GM18520 (cell line): ENCODE measurements around the gene SYNE1.
"Not testable (repeated sequence)": the region's sequence is repeated elsewhere in the genome, so short reads cannot be mapped to it uniquely, and the experiment has no call there.

Experiments
- ATAC-seq: cut with Tn5 transposase; IDR thresholded peaks from one replicate; pipeline ENCODE4 v1.9.1; 2021; ENCODE audit not compliant: unreplicated experiment

The SYNE1 gene

DNA sequence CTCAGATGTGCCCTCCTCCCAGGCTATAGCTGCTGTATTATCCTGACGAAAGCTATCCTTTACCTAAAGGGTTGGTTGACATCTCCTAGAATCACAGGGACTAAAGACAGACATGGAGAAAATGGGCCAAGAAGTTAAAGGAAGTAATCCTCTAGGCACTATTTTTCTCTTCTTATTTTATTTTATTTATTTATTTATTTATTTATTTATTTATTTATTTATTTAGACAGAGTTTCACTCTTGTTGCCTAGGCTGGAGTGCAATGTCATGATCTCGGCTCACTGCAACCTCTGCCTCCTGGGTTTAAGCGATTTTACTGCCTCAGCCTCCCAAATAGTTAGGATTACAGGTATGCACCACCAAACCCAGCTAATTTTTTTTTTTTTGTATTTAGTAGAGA, 309.0 kb downstream of the SYNE1 start:
- not testable (repeated sequence) for ATAC-seq

DNA sequence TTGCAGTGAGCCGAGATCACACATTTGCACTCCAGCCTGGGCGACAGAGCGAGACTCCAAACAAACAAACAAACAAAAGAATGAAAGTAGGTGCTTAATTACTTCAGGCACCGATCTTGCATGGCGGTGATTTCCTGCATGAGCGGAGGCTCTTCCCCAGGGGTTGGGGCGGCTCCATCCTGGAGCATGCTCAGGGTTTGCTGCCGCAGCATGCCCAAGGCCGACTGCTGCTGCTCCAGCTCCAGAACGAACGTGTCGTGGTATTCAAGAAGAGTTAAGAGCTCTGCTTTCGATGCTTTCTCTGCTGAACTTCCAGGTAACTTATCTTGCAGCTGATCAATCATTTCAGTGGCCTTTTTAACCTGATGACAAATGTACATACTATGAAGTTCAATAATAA, 313.8 kb downstream of the SYNE1 start:
- ATAC-seq, result no peak

DNA sequence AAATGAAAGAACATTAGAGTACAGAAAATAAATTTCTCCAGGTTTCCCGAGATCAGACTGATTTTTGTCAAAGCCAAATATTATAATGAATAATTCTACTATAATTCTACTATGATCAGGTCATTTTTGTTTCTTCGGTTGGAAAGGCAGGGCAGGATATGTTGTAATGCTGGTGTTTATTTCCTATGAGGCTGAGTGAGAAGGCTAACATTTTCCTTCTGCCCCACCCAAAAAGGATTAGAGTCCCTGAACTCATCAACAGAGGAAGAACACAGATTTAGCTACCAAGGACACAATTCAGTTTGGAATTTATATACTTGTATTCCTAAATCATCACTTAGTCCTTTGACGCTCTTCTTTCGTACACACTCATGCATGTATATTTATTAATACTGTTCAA, 318.9 kb downstream of the SYNE1 start:
- no peak for ATAC-seq

DNA sequence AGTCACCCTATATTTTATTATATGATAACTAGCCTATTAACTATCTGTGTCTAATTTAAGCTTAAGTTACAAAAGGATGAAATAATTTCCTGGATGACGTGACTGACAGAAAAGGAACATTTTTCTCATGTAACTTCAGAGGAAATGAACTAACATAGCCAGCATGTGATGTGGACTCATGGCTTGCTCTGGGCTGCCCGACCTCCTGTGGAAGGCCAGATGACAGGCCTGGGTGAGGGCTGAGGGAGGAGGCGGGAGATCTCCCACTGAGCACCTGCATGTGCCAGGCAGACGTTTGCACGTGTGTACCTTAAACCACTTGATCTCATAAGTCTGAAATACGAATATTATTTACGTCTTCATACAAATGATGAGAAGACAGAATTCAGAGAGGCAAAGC, 321.1 kb downstream of the SYNE1 start:
- no peak for ATAC-seq

DNA sequence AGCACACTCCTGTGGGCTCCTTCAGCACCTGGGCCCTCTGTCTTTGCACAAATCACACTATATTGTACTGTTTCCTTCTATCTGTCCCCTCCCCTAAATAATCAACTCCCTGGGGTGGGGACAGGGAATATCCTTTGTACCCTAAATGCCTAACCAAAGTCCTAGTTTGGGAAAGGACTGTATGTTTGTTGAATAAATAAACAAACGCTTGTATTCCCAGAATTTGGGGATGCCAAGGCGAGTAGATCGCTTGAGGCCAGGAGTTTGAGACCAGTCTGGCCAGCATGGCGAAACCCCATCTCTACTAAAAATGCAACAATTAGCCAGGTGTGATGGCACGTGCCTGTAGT, 322.7 kb downstream of the SYNE1 start:
- no peak for ATAC-seq

DNA sequence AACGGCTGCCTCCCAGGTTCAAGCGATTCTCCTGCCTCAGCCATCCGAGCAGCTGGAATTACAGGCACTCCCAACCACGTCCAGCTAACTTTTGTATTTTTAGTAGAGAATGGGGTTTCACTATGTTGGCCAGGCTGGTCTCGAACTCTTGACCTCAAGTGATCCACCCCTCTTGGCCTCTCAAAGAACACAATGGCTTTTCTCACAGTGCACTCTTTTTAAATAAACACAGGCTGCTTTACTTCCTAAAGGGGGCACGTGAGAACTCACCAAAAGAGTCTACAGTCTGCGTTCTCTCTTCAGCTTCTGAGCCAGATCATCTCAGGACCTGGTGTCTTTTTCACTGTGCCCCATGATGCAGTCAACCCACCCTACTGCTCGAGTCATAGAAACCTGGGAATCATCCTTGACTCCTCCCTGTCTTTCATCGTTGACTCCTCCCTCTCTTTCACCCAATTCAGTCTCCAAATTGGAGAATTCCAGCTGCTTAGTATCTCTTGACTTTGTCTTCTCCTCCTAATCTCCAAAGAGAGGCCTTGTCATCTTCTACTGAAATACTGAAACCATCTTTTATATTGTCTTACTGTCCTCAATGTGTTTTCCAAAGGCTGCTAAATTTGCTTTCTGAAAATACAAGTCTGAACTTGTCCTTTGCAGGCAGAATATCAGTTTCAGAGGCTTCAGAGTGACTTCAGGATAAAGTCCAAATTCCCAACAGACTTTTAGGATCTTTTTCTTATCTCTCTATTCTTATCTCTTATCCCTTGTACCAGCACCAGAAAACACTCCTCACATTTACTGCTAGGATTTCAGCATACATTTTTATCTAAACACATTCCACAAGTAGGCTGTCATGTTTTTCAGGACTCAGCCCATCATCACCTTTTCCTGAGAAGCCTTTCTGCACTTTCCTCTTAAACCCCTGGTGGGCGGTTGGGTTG, 323.4 kb downstream of the SYNE1 start:
- ATAC-seq, result no peak

DNA sequence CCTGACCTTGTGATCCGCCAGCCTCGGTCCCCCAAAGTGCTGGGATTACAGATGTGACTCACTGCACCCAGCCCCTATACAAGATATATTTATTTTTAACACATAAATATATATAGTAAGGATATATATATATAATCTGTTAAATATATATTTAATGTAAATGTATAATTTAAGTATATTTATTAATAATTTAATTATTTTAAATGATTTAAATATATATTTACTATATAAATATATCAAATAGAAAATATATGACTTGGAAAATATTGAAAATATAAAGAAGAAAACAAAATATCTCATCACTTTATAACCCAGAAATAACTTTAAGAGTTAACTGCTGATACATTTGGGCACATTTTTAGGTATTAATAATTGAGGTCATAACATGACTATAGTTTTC, 324.7 kb downstream of the SYNE1 start:
- ATAC-seq, result no peak

DNA sequence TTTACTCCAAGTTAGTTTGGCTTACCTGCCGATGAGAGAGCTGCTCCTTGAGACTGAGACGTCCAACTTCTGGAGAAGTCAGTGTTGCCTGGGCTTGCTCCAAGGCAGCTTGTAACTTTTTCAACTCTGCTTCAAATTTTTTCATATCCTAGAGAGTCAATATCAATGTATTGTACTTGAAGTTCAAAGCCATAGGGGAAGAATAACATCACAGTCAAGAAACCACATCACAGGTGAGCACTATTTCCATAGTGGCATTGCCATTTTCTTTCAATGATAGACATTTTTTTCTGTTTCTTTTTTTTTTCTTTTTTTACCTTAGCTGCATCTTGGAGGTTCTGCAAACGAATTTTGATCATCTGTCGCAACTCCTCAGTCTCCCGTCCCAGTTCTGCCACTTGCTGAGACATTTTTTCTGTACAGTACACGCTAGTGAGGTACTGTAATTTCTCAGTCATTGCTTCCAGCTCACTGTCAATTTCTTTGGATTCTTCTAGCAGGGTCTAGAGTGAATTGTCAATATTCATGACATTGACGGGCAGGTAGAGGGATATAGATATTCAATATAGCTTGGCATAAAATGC, 326.7 kb downstream of the SYNE1 start:
- ATAC-seq, result no peak

DNA sequence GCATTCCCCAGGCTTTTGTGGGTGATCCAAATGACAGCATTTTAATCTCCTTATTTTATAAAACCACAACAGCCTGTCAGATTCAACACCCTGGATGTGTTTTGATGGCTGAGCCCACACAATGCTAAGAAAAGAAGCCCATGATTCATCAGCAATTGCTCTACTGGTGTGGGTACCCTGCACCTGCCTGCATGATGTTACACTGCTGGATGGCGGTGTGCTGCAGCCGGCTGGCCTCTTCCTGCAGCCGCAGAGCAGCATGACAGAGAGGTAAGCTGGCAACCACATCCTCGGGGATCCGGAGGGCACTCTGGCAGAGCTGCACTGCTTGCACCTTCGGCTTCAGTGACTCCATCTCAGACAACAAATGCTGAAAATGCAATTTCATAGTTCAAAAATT, 327.5 kb downstream of the SYNE1 start:
- ATAC-seq, result no peak

DNA sequence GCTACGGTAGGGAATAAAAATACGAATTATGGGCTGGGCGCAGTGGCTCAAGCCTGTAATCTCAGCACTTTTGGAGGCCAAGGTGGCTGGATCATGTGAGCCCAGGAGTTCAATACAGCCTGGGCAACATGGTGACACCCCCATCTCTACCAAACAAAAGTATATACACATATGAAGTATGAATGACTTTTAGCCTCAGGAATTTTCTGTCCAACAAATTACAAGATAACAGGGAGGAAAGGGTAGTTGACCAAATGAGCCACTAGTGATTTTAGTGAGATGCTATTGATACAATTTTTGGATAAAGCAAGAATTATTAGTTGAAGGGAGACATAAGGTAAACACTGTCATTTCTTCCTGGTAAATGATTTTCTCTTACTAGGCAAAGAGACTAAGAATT, 328.2 kb downstream of the SYNE1 start:
- ATAC-seq, result no peak

DNA sequence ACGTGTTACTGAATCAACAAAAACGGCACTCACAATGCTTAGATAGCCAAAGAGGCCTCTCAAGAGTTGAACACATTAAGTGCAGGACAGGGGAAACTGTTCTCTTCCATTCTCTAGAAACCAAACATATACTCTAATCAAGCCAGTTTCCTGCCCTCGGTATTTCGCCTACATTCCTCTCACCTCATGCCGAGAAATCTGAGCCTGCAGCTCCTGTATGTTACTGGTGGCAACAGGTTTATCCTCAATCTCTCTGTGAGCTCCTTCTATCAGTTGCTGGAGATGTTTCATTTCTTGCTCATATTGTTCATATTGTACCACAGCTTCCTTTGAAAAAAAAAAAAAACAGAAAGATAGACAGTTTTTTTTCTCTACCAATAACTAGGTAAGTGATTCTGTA, 328.9 kb downstream of the SYNE1 start:
- ATAC-seq, result no peak

DNA sequence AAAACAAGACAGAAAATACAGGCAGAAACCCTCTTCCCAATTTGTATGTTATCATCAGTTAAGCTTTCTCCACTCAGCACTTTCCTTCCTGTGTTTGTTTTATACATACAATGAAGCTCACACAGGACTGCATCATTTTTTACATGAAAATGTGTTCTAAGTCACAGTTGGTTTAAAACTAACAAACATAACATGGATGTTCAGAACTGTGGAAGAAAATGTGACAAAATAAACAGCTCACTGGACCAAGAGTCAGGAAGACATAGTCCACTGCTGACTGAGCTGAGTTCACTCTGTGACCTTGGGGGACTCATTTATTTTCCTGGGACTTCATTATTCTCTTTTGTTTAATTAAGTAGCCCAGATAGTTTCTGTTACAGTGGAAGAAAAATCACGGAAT, 331.5 kb downstream of the SYNE1 start:
- no peak for ATAC-seq

DNA sequence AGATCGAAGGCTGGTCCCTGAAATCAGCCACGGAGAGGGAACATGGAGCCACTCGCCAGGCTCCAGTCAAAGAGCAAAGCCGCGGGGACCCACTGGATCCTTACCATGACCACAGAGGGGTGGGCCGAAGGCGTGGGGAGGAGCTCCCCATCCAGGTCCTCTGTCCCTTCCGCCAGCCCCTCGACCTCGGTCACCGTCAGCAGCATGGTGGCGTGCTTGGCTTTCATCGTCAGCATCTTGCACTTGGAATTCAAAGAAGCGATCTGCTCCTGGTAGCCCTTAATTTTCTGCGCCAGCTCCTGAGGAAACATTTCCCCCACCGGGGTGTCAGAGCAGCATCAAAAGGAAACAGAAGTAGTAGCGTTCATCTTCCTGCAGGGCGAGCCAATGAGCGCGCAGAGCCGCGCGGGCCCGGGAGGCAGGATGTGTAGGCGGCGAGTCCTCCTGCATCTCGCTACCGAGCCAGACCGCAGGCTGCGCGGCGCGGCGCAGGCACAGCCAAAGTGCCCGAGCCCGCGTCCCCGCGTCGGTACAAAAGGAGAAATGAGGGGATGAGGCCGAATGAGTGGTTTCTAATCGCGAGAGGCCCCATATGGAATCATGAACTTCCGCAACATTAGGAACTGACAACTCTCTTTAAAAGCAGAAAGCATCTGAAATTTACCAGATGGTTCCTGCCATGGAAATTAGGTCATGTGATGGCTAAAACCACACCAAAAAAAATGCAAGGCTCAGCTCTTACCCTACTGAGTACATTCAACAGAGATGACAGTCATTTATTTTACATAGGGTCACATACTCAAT, 335.2 kb downstream of the SYNE1 start:
- ATAC-seq, result peak; percentile 77

DNA sequence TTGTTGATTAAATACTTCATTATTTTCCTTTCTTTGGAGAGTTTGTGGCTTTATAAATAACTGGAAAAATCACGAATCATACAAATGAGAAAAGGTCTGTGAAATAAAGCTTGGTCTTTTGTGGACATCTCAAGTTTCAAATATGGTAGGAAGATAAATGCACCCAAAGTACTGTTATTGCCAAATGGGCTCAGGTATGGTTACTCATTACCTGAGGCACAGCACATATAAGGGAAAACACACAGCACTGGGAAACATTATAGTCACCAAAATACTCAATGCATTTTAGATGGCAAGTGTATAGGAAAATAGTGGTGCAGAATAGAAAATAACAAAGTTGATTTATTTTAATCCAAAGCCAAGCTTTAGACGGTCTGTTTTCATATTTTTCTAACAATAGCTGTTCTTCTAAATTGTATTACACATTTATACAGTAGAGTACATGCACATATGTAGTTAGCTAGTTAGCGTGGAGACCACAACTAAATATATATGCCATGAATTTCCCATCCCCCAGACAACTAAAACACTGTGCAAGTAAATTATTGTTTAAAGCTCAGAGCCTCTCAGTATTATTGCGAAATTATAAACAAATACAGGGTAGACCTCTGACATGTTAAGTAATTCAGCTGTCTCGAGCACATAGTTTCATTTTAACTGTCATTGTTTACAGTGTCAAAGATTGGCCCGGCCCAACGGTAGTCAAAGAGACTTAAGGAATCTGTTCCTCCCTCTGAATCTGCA, 336.0 kb downstream of the SYNE1 start:
- peak; percentile 13 for ATAC-seq

DNA sequence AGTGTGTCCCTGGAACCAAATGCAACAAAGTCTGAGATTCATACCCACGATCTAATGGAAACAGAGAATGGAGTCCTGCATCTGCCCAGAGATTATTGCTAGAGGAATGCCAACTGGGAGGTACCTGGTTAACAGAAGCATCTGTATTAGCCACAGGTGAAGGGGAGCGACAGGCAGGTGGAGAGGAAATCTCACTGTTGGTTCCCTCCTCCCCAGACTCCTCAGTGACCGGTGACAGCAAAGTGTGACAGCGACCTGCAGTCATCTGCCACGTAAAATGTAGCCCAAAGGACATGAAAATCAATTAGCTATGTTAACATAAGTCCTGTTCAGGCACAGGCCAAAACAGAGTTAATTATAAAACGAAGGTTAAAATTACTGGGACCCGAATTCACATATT, 336.6 kb downstream of the SYNE1 start:
- ATAC-seq, result no peak

DNA sequence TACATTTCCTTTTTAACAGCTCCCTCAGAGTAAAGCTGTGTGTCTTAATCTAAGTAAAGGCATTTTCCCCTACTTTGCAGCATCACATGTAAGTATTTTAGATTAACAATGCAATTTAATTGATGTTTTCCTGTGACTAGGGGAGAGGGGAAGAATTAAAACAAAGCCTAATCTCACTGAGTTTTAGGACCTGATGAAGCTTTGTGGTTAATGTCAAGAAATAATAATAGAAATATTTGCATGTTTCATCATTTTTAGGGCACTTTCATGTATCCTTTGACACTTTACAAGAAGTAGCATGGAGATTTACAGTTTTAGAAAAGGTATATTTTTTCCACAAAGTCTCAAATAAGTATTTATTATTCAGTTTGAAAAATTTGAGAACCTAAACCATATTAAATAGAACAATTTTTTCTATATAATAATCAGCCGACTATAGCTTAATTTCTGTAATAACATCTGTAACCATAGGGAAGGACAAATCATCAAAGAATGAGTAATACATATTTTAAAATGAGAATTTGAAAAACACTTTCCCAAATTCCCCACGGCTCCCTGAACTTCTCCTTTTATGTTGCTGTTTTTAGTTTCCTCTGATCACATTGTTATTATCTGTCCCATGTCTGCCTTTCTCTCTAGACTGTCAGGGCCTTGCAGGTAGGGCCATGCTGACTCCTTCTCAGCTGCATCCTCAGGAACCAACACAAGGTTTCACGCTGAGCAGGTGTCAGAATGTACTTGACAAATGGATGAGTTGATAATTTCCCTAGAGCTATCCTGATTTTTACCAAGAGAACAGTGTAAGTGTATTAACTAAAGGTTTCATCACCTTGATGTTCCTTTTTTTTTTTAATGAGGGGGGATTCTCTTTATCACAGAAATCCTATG, 338.1 kb downstream of the SYNE1 start:
- no peak for ATAC-seq

DNA sequence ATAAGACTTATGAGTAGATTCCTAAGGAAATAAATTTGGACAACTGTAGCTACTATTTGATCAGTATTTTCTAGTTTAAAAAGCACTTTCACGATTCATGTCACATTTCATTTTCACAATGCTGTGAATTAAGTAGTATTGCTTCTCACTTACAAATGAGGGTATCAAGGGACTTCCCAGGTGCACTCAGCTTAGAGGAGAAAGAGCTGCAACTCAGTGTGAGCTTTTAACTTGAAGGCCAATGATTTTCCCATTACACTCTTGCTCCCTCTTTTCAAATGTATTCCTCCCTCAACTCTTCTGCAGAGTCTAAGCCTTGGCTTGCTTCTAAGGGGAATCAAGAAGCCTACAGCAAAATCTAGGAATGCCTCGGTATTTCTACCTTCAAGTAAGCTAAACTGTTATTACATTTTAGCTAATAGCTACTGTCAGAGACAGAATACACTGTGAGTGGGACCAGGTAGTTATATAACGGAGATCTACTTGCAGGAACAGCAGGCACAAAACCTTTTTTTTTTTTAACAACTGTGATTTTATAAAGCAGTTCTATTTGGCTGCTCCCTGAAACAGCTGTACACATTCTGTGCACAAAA, 339.0 kb downstream of the SYNE1 start:
- ATAC-seq, result peak; percentile 31

DNA sequence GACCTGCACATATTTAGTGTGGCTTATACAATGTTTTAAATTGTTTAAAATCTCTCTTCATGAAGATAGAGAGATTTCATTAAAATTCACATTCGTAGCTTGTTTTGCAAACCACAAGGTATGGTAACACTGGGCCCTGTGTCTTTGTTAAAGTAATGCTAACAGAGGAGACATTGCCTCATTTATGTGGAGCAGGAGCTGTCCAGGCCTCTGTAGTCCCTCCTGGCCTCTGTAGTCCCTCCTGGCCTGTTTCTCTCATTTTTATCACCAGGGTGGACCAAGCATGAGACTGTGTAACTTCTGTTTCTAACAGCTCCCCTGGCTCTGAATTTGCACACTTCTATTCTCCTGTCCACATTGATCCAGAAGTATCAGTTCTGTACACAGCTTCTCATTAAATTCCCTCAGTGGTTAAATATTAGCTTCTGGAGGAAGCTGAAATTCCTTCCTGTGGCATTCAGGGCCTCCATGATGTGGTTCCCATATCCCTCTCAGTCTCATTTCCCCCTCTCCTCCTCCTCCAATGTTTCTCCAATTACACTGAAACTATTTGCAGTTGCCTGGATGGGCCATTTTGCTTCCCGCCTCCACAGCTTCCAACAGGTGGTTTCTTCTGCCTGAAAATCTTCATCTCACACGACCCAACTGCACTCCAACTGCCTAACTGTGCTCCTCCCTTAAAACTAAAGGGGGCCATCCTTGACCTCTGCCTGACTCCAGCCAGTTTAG, 340.4 kb downstream of the SYNE1 start:
- ATAC-seq, result no peak

DNA sequence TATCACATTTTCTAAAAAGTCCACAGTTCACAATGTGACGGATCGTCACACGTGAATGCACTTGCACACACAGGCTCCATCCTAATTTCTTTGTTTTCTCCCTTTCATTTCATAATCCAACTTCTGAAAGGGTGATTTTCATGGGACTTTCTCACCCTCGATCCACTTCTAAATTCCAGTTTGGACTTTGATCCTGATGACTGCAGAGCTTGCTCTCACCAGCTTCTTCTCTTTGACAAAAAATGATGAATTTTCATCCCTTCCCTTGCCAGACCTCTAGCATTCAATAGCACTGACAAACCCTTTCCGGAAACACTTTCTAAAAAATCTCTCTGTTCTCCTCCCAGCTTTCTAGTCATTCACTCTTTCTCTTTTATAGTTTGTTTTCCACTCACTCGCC, 341.2 kb downstream of the SYNE1 start:
- ATAC-seq, result no peak
